Tracheal epithelial cell (primary cell): ENCODE measurements around the gene ENTPD8. TPM values are rescaled to one million over a fixed set of nuclear protein-coding genes. Genes with fewer than 3 reads are reported as not detected.

Experiments used
- total RNA-seq: library from RNA; depleted of rRNA; stranded (reverse); fragments of >200 nt; gene quantifications from 2 replicates; pipeline ENCODE4 v1.2.1, GENCODE V29; 2014

The ENTPD8 gene
- 0.24 TPM in 1 of 2 replicates, not detected in the other for total RNA-seq

GRCh38 chr9:137441289-137441934 lies at the start of gene ENTPD8:
ENTPD8 (minus strand) TSS chr9:137441357; CDS start chr9:137438285, 3,072 bp downstream.

GRCh38 chr9:137459152-137459600 lies 18.0 kb upstream of the ENTPD8 start, which contains the start of gene NSMF:
NSMF (minus strand) TSS chr9:137459334; CDS start chr9:137459102, 232 bp downstream.

GRCh38 chr9:137422604-137423513 lies 18.3 kb downstream of the ENTPD8 start, which contains the start of the genes EXD3 and NOXA1:
EXD3 (minus strand) TSS chr9:137423162; CDS start chr9:137395357, 27,805 bp downstream.
NOXA1 (plus strand) TSS chr9:137423393; CDS start chr9:137423530, 137 bp downstream.

Other genes starting within 250 kb of the ENTPD8 start
- gene TPRN, start 240.6 kb downstream of the ENTPD8 start, total RNA-seq, result 4.1 and 6.4 TPM in 2 replicates
- 34.0 and 66.9 TPM in 2 replicates for gene TMEM203, start 235.7 kb downstream of the ENTPD8 start, total RNA-seq
- gene NDOR1, start 235.7 kb downstream of the ENTPD8 start, total RNA-seq, result 2.7 and 6.2 TPM in 2 replicates
- 0.24 and 0.64 TPM in 2 replicates for gene RNF208, start 219.1 kb downstream of the ENTPD8 start, total RNA-seq
- gene CYSRT1, start 216.2 kb downstream of the ENTPD8 start, total RNA-seq, result 0.72 and 6.0 TPM in 2 replicates
- gene RNF224, start 213.9 kb downstream of the ENTPD8 start, total RNA-seq, result under 0.01 and 0.21 TPM in 2 replicates
- gene SLC34A3, start 210.5 kb downstream of the ENTPD8 start, total RNA-seq, result not detected in 2 replicates
- 94.4 and 132 TPM in 2 replicates for gene TUBB4B, start 200.1 kb downstream of the ENTPD8 start, total RNA-seq
- gene STPG3, start 190.1 kb downstream of the ENTPD8 start, total RNA-seq, result not detected in 2 replicates
- 55.2 and 55.7 TPM in 2 replicates for gene NELFB, start 186.0 kb downstream of the ENTPD8 start, total RNA-seq
- gene TOR4A, start 163.6 kb downstream of the ENTPD8 start, total RNA-seq, result 35.6 and 36.1 TPM in 2 replicates
- 10.0 and 15.7 TPM in 2 replicates for gene NRARP, start 139.1 kb downstream of the ENTPD8 start, total RNA-seq
- gene EXD3, start 18.2 kb downstream of the ENTPD8 start, total RNA-seq, result 12.8 and 22.6 TPM in 2 replicates
- gene NOXA1, start 18.0 kb downstream of the ENTPD8 start, total RNA-seq, result 1.9 and 2.2 TPM in 2 replicates
- 23.1 and 33.0 TPM in 2 replicates for gene NSMF, start 18.0 kb upstream of the ENTPD8 start, total RNA-seq
- 0.21 and 0.24 TPM in 2 replicates for gene PNPLA7, start 109.0 kb upstream of the ENTPD8 start, total RNA-seq
- gene MRPL41, start 110.5 kb upstream of the ENTPD8 start, total RNA-seq, result 69.4 and 100.0 TPM in 2 replicates
- gene DPH7, start 137.6 kb upstream of the ENTPD8 start, total RNA-seq, result 25.1 and 28.8 TPM in 2 replicates
- 32.0 TPM in 2 replicates for gene ZMYND19, start 149.2 kb upstream of the ENTPD8 start, total RNA-seq
- 105 and 178 TPM in 2 replicates for gene ARRDC1, start 164.3 kb upstream of the ENTPD8 start, total RNA-seq
- gene EHMT1, start 177.6 kb upstream of the ENTPD8 start, total RNA-seq, result 50.1 and 57.1 TPM in 2 replicates